Activated CD4-positive, alpha-beta T cell treated with anti-CD3 and anti-CD28 coated beads, Interleukin-2, amount 50 U/mL, for 1 hour (primary cell): ENCODE data around the gene HDAC4.

Experiments used
- DNase-seq: peaks from one replicate; pipeline ENCODE4 v3.0.0-alpha.2; 2020

HDAC4 gene

GRCh38 chr2:239129147-239129920, 271.5 kb downstream of the HDAC4 start:
- no peak for DNase-seq

- DNase-seq, result no peak
Measured at GRCh38 chr2:239128706-239129105, 272.1 kb downstream of the HDAC4 start.

GRCh38 chr2:239127513-239127912, 273.3 kb downstream of the HDAC4 start:
- no peak for DNase-seq

GRCh38 chr2:239125726-239126675, 274.8 kb downstream of the HDAC4 start:
- no peak for DNase-seq

GRCh38 chr2:239124152-239124899, 276.5 kb downstream of the HDAC4 start:
- DNase-seq, result no peak

- DNase-seq, result no peak
Measured at GRCh38 chr2:239122421-239123110, 278.3 kb downstream of the HDAC4 start.

- DNase-seq, result no peak
Measured at GRCh38 chr2:239121600-239122012, 279.2 kb downstream of the HDAC4 start.

- no peak for DNase-seq
Measured at GRCh38 chr2:239120664-239121063, 280.2 kb downstream of the HDAC4 start.

- DNase-seq, result no peak
Measured at GRCh38 chr2:239119346-239120126, 281.3 kb downstream of the HDAC4 start.

GRCh38 chr2:239118675-239119211, 282.1 kb downstream of the HDAC4 start:
- DNase-seq, result no peak

- no peak for DNase-seq
Measured at GRCh38 chr2:239118264-239118663, 282.6 kb downstream of the HDAC4 start.

- no peak for DNase-seq
Measured at GRCh38 chr2:239117831-239118230, 283.0 kb downstream of the HDAC4 start.

- no peak for DNase-seq
Measured at GRCh38 chr2:239116456-239117246, 284.2 kb downstream of the HDAC4 start.

- DNase-seq, result no peak
Measured at GRCh38 chr2:239115616-239116015, 285.2 kb downstream of the HDAC4 start.

- no peak for DNase-seq
Measured at GRCh38 chr2:239114616-239115265, 286.1 kb downstream of the HDAC4 start.

GRCh38 chr2:239114119-239114581, 286.7 kb downstream of the HDAC4 start:
- DNase-seq, result no peak

GRCh38 chr2:239113615-239114014, 287.2 kb downstream of the HDAC4 start:
- DNase-seq, result no peak

- no peak for DNase-seq
Measured at GRCh38 chr2:239113171-239113570, 287.6 kb downstream of the HDAC4 start.

- DNase-seq, result no peak
Measured at GRCh38 chr2:239112127-239112774, 288.6 kb downstream of the HDAC4 start.
